AG09309 (cell line): ENCODE data around the gene NSMCE4A.
"Not testable (repeated sequence)": the region's sequence is repeated elsewhere in the genome, so short reads cannot be mapped to it uniquely, and the experiment has no call there.

ENCODE experiments used
- DNase-seq: peaks from one replicate; pipeline ENCODE4 v3.0.0-alpha.2; 2010; ENCODE audit warnings: low read depth
- H3K4me3 ChIP-seq: 2 replicates; pipeline ENCODE4 v1.5.1; 2011; ENCODE audit warnings: mild to moderate bottlenecking, low read depth, low read length, moderate library complexity; ENCODE audit not compliant: control insufficient read depth
- CTCF ChIP-seq: IDR thresholded peaks from 2 replicates; pipeline ENCODE4 v1.5.1; 2011; ENCODE audit warnings: mild to moderate bottlenecking, low read depth, low read length, inconsistent platforms; ENCODE audit not compliant: insufficient read depth, control insufficient read depth; ENCODE audit errors: missing control alignments

Gene NSMCE4A

DNA sequence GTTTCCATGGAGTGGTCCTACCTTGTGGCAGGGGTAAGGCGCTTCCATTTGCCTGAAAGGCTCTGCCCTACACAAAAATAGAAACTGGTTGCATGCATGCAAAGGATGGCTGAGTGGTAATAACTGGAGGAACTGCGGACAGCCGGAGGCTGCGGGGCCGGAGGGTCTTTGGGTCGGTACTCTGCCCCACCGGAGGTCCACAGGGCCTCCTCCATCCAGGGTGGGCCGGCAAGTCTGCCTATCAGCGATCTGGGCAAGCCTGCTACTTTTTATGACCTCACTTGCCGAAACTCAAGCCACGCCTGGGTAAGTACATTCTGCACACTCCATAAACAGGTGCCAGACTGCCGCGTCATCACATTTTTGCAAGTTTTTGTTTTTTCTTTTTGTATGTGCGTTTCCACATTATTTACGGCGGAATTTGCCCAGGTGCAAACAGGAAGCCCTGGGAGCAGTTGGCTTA, 44.0 kb upstream of the NSMCE4A start:
- no peak for DNase-seq
- no peak overlapping the region for H3K4me3 ChIP-seq
- no peak for TF ChIP-seq CTCF

DNA sequence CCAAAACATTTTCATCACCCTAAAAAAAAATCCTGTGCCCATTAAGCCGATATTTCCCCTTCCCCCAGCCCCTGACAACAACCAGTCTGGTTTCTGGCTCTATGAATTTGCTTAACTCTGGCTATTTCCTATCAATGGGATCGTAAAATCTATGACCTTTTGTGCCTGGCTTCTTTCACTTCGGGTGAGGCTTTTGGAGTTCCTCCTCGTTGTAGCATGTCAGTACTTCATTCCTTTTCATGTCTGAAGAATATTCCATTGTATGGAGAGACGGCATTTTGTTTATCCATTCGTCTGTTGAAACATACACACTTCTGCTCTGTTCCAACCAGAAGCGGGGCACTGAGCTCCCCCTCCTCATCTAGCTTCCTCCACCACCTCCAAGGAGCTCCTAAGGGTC, 43.5 kb upstream of the NSMCE4A start:
- H3K4me3 ChIP-seq, result no peak overlapping the region
- DNase-seq, result no peak
- TF ChIP-seq CTCF, result no peak

DNA sequence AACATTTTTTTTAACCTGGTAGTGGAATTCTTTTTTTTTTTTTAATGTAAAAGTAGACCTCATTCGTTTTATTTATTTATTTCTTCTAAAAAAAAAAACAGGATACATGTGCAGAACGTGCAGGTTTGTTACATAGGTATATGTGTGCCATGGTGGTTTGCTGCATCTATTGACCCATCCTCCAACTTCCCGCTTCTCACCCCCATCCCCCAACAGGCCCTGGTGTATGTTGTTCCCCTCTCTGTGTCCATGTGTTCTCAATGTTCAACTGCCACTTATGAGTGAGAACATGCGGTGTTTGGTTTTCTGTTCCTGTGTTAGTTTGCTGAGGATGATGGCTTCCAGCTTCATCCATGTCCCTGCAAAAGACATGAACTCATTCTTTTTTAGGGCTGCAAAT, 42.9 kb upstream of the NSMCE4A start:
- not testable (repeated sequence) for H3K4me3 ChIP-seq, DNase-seq

GRCh38 chr10:122014652-122015248, 39.7 kb upstream of the NSMCE4A start:
- no peak overlapping the region for H3K4me3 ChIP-seq
- no peak for DNase-seq
- TF ChIP-seq CTCF, result no peak

DNA sequence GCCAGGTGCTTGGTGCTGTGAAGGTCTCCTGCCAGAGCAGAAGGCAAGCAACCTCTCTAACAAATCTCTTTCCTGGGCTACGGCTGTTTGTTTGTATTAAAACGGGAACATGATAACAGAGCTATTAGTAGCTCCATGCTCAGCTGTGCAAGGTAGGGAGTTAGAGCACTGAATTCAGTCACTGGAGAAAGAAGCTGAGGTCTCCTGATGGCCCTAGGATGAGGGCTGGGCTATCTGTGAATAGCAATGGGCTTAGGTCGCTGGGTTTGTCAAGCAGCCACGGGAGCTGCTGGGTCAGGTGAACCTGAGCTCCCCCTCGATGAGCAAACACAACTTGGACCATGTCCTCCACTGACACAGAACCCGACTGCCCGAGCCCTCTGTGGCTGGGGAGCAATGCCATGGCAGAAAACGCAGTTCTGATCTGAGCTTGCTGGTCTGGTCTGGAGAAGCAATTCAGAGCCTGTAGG, 38.3 kb upstream of the NSMCE4A start:
- no peak overlapping the region for H3K4me3 ChIP-seq
- no peak for DNase-seq
- no peak for TF ChIP-seq CTCF

DNA sequence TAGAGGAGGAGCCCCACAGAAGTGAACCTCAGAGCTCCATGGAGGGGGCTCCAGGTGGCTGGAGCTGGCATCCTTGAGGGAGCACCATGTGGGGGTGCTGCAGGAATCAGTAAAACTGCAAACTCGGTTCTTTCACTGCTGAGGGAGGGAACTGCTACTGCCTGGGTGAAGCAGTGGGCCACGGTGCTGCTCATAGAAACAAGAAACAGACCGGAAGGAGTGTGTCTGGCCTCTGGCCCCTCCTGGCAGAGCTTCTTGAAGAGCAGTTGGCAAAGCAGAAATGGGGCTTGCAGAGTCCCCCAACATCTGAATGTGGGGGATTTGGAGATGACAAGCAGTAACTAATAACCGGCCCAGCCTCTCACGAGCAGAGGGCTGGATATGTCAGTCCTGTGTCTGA, 37.7 kb upstream of the NSMCE4A start:
- no peak for TF ChIP-seq CTCF
- DNase-seq, result no peak
- no peak overlapping the region for H3K4me3 ChIP-seq

- DNase-seq, result peak; percentile 41
- no peak overlapping the region for H3K4me3 ChIP-seq
- TF ChIP-seq CTCF, result no peak
Observed at GRCh38 chr10:122010405-122011050, 35.5 kb upstream of the NSMCE4A start.
